ENCODE results near the gene TAF1C.

The TAF1C gene

GRCh38 chr16:84183911-84184591 lies 2.8 kb downstream of the TAF1C start:
- no peak for DNase-seq (ENCODE audit: low spot score)

- no peak for DNase-seq (ENCODE audit: low spot score)
Observed at GRCh38 chr16:84183572-84183875, 3.3 kb downstream of the TAF1C start.

- DNase-seq (ENCODE audit: low spot score) = no peak
Observed at GRCh38 chr16:84182680-84183571, 3.9 kb downstream of the TAF1C start.

DNA sequence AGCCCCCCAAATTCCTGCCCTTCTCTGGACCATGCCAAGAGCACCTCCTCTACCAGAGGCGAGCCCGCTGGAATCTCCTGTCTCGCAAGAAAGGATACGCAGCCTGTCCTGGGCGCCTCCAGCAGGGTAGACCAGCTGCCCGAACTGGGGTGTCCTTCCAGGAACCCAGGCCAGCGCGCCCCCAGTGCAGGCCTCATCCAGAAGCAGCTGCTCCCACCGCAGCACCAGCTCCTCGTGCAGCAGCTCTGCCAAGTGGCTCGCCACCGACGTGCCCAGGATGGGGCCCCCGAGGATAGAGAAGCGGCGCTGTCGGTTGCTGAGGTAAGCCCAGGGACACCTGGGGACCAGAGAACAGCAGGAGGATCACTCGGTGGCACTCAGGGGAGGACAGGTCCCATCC lies 4.8 kb downstream of the TAF1C start:
- no peak for DNase-seq (ENCODE audit: low spot score)

DNA sequence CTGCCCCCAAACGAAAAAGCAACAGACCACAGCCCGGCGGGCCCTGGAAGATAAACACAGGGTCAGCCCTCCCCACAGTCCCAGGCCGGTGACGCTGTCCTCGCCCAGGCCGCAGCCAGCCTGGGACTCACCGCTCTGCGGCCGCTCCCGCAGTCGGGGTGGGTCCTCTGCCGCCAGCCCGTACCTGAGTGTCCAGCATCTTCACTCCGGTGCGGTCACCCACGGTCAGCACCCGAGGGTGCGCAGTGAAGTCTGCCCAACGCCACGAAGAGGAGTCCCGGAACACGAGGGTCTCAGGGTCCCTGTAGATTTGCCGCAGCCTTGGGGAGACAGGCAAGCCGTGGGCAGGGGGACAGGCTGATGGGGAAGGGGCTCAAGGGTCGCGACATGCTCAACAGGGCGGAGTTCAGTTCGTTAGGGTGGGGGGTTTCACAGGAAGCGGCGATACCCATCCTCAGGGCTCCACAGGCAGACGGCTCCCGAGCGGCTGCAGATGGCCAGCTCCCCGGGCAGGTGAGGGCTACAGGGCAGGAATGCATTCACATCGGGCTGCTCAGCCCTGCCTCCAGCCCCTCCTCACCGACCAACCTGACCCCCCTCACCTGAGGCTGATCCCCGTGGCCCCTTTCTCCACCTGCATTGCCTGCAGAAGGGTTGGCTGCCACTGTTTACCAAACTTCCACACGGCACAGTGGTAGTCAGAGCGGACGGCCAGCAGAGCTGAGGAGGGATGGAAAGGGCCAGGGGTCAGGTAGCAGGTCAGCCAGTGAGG lies 5.5 kb downstream of the TAF1C start:
- no peak for DNase-seq (ENCODE audit: low spot score)

GRCh38 chr16:84180519-84181140 lies 6.2 kb downstream of the TAF1C start:
- DNase-seq (ENCODE audit: low spot score) = no peak

DNA sequence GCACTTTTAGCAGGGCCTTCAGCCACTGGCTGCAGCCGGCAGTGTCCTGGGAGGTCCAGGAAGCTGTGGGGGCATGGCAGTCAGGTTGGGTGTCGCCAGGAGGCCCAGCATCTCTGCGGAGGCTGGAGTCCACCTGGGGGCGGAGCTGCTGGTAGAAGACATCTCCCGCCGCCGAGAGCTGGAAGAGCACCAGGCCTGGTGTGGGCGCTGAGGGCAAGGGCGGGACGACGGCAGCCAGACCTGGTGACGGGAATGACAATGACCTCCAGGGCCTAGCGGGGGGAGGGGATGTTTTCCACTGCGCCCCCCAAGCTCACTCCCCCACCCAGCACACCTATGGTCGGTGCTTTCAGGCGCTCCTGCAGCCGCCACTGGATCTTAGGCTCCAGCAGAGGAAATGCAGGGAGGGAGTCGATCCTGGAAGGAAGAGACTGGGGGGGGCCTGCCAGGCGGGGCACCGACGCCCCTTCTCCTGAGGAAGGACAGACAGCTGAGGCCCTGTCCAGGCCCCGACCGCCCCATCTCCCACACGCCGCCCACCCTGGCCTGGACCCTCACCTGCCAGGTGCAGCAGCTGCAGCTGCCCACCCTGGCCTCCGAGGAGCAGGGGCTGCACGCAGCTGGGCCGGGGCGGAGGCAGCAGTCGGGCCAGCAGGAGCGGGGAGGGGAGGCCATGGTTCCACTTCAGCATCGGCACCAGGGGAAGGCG lies 7.1 kb downstream of the TAF1C start:
- no peak for DNase-seq (ENCODE audit: low spot score)

DNA sequence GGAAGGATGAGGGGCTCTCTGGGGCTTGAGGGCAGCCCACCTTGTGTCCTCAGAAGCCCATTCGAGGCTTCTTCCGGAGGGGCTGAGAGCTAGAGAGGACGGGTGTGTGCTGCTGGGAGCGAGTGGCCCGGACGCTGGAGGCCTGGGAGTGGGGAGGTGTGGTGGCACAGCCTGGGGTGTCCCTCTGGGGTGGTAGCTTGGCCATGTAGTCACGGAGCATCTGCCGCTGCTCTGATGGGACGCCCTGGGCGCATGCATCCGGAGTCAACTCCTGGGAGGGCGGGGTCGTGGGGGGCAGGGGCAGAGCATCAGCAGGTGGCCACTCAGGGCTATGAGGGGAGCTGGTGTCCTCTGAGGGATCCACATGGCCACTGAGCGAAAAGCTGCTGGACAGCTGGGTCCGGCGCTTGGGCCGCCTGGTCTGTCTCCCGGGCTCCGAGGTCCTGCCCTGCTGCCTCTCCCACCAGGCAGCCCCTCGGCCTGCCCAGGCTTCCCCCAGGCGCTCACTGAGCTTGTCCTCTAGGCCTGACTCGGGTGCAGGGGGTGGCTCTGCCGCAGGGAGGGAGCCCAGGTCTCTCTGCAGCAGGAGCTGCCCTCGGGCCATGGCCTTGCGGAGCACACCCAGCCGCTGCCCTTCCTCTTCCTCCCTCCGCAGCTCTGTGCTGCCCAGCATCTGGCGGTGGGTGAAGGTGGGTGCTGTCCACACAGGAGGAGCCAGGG lies 7.8 kb downstream of the TAF1C start:
- DNase-seq (ENCODE audit: low spot score) = no peak

GRCh38 chr16:84178146-84178765 lies 8.6 kb downstream of the TAF1C start:
- DNase-seq (ENCODE audit: low spot score) = no peak

- DNase-seq (ENCODE audit: low spot score) = no peak
Observed at GRCh38 chr16:84177741-84178073, 9.2 kb downstream of the TAF1C start.

DNA sequence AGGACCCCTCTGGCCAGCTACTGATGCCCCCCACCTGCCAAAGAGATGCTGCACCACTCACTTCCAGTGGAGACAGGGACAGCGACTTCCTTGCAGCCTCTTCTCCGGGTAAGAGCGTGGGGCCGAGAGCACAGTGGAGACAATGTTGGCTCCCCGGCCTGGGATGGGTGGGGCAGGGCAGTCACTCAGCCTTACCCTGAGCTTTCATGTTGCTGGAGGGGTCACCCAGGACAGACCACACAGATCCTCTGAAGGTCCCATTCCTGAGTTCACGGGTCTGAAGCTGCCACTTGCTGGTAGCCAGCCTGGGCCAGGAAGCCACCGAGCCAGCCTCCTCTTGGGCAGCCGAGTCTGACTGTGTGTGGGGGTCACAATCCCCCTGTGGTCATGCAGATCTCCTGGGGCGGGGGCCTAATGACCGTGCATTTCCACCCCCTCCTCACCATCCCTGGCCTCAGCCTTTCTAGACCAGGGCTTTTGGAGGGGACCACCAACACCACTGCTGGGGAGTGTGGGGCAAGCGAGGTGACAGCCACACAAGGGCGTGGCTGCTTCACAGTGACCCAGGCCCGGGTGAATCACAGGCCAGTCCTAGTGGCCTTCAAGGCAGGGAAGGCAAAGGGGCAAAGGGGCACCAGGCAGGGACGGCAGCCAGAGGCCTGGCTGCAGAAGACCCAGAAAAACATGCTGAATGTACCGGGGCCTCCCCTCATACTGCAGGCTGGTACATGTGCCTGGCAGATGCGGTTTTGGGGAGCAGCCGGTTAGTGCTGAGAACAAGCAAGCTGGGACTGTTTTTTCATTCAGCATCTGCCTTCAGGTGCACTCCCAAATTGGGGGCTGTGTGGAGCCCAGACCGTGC lies 10.4 kb downstream of the TAF1C start:
- DNase-seq (ENCODE audit: low spot score) = no peak

DNA sequence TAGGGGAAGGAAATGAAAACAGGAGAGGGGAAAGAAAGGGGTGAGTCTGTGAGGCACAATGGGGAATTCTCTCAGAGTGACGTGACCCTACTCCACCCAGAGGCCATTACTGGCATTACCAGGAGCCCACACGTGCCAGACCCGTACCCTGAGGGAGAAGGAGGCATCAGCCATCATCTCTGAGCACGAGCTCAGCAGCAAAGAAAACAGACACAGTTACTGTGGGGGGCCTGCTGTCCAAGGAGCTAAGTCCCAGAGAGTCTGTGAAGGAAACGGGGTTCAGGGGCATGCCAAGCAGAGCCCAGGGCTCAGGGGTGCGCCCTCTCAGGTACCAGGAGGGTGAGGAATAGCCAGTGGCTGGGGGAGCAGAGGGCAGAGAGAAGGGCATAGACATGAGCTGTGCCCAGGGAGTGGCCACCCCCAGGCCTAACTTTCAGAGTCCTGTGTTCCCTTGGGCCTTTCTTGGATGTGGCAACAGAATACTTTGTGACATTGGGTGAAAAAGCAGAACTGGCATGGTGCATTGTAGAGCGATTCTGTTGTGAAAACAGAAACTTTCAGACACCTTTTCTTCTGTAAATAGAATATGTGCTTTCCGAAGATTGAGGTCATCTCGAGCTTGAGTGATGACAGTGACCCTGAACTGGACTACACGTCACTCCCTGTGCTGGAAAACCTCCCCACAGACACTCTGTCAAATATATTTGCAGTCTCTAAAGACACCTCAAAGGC lies 11.3 kb downstream of the TAF1C start:
- no peak for DNase-seq (ENCODE audit: low spot score)

DNA sequence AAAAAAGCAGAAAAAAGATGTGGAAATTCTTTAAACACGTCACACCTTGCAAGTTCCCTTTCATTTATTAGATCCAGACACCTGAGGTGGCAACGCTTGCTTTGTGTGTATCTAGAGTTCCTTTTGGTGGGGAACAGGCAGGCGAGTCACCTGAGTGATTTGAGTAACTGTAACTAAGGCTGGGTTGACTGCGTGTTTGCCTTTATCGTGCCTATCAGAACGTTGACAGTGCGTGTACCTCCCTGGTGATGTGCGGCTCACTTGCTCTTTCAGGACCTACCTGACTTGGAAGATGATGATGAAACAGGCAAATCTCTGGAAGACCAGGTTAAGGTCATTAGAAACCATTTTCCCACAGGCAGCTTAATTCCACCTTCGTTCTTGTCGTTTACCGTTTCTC lies 12.5 kb downstream of the TAF1C start:
- no peak for DNase-seq (ENCODE audit: low spot score)

GRCh38 chr16:84169765-84170310 lies 17.0 kb downstream of the TAF1C start:
- no peak for DNase-seq (ENCODE audit: low spot score)

DNA sequence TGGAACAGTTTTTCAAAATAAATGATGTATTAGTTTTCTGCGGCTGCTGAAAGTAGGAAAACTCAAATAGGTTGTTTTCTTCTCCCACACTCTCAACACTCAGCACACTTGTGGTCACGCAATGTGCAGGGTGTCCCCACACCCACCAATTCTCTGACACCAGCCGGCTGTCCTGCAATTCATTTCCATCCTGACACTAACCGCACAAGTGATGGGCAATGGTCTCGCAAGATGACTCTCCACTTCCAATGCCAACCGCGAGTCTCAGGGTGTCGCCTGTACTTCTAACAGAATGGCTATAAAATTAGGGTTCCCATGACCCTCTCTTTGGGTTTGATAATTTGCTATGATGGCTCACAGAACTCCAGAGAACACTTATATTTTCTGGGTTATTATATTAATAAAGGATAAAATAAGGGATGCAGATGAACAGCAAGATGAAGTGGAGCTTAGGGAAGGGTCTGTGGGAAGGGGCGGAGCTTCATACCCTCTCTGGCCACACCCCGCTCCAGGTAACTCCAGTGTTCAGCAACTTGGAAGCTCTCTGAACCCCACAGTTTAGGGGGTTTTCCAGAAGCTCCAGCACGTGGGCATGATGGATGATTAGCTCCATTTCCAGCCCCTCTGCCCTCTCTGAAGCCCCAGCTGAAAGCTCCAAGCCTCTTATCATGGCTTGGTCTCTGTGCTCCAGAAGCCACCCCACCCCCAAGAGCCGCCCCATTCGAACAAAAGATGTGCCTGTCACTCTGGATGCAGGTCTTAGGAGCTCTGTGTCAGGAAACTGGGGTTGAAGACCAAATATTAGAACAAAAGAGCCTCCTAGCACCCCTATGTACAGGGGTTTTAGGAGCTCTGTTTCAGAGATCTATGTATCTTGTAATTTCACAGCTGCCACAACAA lies 19.8 kb downstream of the TAF1C start:
- DNase-seq (ENCODE audit: low spot score) = no peak

- no peak for DNase-seq (ENCODE audit: low spot score)
Observed at GRCh38 chr16:84165746-84166145, 21.1 kb downstream of the TAF1C start.

DNA sequence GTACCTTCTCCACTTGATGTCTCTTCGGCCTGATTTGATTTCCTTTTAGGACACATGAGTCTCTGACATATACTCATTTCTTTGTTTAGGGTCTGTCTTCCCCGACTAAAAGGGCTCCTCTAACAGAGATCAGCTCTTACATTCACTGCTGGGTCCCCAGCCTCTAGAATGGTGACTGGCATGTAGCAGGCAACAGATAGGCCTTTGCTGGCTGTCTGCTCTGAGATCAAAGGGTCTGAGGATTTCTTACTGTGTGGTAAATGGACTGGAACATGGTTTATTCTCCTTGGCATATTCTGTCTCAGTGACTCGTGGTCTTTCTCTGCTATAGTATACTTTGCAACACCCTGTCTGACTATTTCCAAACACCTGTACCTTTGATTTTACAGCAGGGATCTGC lies 25.1 kb downstream of the TAF1C start:
- DNase-seq (ENCODE audit: low spot score) = no peak

- no peak for DNase-seq (ENCODE audit: low spot score)
Observed at GRCh38 chr16:84161037-84161436, 25.8 kb downstream of the TAF1C start.
